Mesothelial cell of epicardium (in vitro differentiated cells): ENCODE measurements around the gene ELAVL2. TPM values are rescaled to one million over a fixed set of nuclear protein-coding genes. Genes with fewer than 3 reads are reported as not detected.

ENCODE experiments used
- DNase-seq, 2 experiments: peaks; one replicate each; pipeline ENCODE4 v3.0.0; 2021; ENCODE audit warnings: low spot score in 2 of 2; ENCODE audit not compliant: unreplicated experiment in 2 of 2
- H3K27ac Mint-ChIP-seq: 2 replicates; pipeline ENCODE4 v1.8.0; 2021; ENCODE audit warnings: mixed read lengths
- H3K27me3 Mint-ChIP-seq: 2 replicates; pipeline ENCODE4 v1.8.0; 2021; ENCODE audit warnings: low read depth, mixed read lengths
- H3K36me3 Mint-ChIP-seq: 2 replicates; pipeline ENCODE4 v1.8.0; 2021; ENCODE audit warnings: mixed read lengths
- H3K4me1 Mint-ChIP-seq: 2 replicates; pipeline ENCODE4 v1.8.0; 2021; ENCODE audit warnings: mixed read lengths
- H3K4me3 Mint-ChIP-seq: 2 replicates; pipeline ENCODE4 v1.8.0; 2021; ENCODE audit warnings: mild to moderate bottlenecking, moderate library complexity, mixed read lengths
- H3K9me3 Mint-ChIP-seq: 2 replicates; pipeline ENCODE4 v1.8.0; 2021; ENCODE audit warnings: mixed read lengths
- total RNA-seq: library from RNA; stranded (reverse); gene quantifications from 3 replicates; pipeline ENCODE4 v1.2.1, GENCODE V29; 2021
- TF ChIP-seq, protein P1 (sequence below): fragments of 200-600 bp; sonication (generic); IDR thresholded peaks from one replicate; pipeline ENCODE4 v1.5.0; 2021; ENCODE audit warnings: antibody characterized with exemption; ENCODE audit not compliant: unreplicated experiment

The ELAVL2 gene
- total RNA-seq, 1 donor from 2014 or later: 1.4 TPM

DNA sequence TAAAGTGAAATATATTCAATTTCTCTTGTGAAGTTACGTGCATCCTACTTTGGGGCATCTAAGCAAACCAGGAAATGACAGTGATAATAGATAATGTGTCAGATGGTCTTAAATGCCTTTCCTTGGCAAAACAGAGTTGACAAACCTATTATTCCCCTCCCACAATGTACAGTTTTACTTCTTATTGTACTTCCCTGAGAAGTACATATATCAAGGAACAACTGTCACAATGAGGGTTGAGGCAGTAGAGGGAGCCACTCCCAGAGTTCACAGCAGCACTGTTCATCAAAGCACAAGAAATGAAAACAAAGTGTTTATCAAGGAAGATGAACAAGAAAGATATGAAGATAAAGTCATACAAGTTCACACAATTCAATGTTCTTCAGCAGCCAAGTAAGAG, 41.1 kb downstream of the ELAVL2 start:
- no peak for DNase-seq
- TF ChIP-seq, protein P1, sequence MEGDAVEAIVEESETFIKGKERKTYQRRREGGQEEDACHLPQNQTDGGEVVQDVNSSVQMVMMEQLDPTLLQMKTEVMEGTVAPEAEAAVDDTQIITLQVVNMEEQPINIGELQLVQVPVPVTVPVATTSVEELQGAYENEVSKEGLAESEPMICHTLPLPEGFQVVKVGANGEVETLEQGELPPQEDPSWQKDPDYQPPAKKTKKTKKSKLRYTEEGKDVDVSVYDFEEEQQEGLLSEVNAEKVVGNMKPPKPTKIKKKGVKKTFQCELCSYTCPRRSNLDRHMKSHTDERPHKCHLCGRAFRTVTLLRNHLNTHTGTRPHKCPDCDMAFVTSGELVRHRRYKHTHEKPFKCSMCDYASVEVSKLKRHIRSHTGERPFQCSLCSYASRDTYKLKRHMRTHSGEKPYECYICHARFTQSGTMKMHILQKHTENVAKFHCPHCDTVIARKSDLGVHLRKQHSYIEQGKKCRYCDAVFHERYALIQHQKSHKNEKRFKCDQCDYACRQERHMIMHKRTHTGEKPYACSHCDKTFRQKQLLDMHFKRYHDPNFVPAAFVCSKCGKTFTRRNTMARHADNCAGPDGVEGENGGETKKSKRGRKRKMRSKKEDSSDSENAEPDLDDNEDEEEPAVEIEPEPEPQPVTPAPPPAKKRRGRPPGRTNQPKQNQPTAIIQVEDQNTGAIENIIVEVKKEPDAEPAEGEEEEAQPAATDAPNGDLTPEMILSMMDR: no peak
- H3K9me3 Mint-ChIP-seq: no peaks in the 10 kb centered on the region

DNA sequence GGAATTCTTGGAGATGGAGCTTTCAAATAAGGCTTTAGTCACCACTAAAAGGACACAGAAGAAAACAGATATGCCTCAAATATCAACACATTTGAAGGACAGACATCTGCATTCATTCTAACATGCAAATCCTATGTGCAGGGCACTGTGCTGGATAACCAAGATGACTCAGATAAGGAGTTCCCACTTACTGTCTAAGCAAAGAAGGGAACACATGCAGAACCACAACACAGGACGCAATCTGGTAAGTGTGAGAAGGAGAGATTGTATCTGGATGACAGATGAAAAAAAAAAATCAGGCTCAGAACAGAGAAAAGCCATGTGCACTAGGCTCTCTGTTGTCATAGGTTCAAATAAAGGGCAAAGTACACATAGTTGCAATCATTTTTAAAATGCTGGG, 42.5 kb downstream of the ELAVL2 start:
- H3K9me3 Mint-ChIP-seq: no peaks in the 10 kb centered on the region
- no peak for DNase-seq
- H3K36me3 Mint-ChIP-seq: no peaks in the 10 kb centered on the region
- TF ChIP-seq, protein P1: no peak
- no peak overlapping the region for H3K4me3 Mint-ChIP-seq
- H3K4me1 Mint-ChIP-seq: peaks cover 11% of the 10 kb centered on the region
- H3K27me3 Mint-ChIP-seq: no peaks in the 10 kb centered on the region
- no peak overlapping the region for H3K27ac Mint-ChIP-seq

More for the DNA sequence above, 41.1 kb downstream of the ELAVL2 start:
- Mint-ChIP-seq H3K27me3 (no peaks in the 10 kb centered on the region), H3K36me3 (no peaks in the 10 kb centered on the region), H3K27ac (no peak overlapping the region), H3K4me3 (no peak overlapping the region), H3K4me1 (peaks cover 2% of the 10 kb centered on the region)

DNA sequence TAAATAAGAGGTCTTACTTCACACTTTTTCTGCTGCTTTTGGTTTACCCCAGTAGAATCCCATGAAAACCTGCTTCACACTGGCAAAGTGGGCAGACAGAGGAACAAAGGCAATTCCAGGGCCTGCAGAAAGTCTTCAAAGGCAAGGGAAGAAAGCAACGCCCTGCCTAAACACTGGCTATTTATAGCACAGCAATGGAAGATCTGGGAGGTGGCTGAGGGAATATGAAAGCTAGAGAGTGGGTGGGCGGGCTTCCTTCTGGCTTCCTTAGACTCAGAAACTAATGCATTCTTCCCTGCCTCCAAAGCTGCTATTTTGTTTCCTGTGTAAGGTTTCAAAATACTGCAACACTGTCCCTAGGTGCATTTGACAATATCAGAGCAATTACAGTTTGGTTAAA, 46.8 kb downstream of the ELAVL2 start:
- peak overlapping the region; percentile 15 for H3K27ac Mint-ChIP-seq
- no peaks in the 10 kb centered on the region for H3K9me3 Mint-ChIP-seq
- peaks cover 11% of the 10 kb centered on the region for H3K4me1 Mint-ChIP-seq
- H3K36me3 Mint-ChIP-seq: no peaks in the 10 kb centered on the region
- no peak for DNase-seq
- H3K4me3 Mint-ChIP-seq: no peak overlapping the region
- H3K27me3 Mint-ChIP-seq: peaks cover 3% of the 10 kb centered on the region
- TF ChIP-seq, protein P1: no peak

DNA sequence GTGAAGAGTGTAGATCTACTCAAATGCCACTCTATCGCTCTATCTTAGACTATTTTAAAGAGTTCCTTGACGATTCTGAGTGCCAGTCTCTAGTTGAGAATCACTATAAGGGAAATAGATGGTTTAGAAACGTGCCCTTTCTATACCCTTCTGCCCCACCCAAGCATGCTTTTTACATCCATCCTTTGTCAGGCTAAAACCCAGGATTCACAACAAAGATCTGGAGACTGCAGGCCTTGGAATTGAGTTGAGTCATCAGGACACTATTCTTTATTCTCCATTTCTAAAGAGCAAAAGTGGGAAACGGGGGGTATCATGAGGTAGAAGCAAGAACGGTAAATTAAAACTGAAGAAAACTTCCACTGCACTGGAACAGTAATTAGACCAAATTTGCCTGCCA, 48.7 kb downstream of the ELAVL2 start:
- H3K9me3 Mint-ChIP-seq: no peaks in the 10 kb centered on the region
- TF ChIP-seq, protein P1: no peak
- H3K27ac Mint-ChIP-seq: no peak overlapping the region
- no peaks in the 10 kb centered on the region for H3K36me3 Mint-ChIP-seq
- peaks cover 9% of the 10 kb centered on the region for H3K4me1 Mint-ChIP-seq
- H3K4me3 Mint-ChIP-seq: no peak overlapping the region
- no peak for DNase-seq
- H3K27me3 Mint-ChIP-seq: peaks cover 3% of the 10 kb centered on the region

DNA sequence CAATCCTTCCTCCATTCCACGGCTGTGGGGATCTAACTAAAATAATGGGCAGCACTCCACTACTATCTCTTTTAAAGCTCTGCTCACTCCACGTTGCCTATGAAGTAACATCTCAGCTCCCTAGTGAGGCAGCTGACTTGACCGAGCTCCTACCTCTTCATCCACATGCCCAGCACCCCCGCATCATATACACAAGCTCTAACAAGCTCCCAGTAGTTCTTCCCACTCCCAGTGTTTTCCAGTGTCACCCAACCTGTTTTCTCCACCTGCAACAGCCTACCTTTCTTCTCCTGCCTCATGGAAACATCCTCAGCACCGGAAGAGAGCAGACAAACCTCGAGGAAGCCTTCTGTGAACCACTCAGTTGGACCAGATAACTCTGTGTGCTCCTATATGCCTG, 50.5 kb downstream of the ELAVL2 start:
- TF ChIP-seq, protein P1: no peak
- H3K36me3 Mint-ChIP-seq: no peaks in the 10 kb centered on the region
- DNase-seq: no peak
- H3K4me3 Mint-ChIP-seq: no peak overlapping the region
- no peak overlapping the region for H3K27ac Mint-ChIP-seq
- H3K27me3 Mint-ChIP-seq: peaks cover 3% of the 10 kb centered on the region
- H3K9me3 Mint-ChIP-seq: peaks cover 4% of the 10 kb centered on the region
- peaks cover 9% of the 10 kb centered on the region for H3K4me1 Mint-ChIP-seq

DNA sequence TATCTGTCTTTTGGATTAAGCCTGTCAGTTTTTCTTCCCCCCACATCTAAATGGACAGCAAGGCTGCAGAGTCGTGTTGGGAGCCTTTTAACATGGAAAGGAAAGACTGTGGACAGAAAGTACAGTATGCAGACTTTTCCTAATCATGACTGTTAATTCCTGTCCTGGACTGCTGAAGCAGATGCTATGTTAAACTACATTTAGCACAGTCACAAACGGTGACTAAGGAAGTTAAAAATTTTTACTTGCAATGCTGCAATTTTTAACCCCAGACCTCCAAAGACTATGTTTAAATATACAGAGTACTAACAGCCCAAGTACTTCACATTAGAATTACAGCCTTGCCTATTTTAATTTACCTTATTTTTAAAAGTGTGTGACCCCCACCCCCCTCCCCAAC, 51.8 kb downstream of the ELAVL2 start:
- TF ChIP-seq, protein P1: no peak
- peaks cover 3% of the 10 kb centered on the region for H3K27me3 Mint-ChIP-seq
- no peak overlapping the region for H3K27ac Mint-ChIP-seq
- H3K36me3 Mint-ChIP-seq: no peaks in the 10 kb centered on the region
- H3K9me3 Mint-ChIP-seq: peaks cover 14% of the 10 kb centered on the region
- peaks cover 6% of the 10 kb centered on the region for H3K4me1 Mint-ChIP-seq
- H3K4me3 Mint-ChIP-seq: no peak overlapping the region
- DNase-seq: no peak
